Adrenal gland (tissue), 12 donors: ENCODE measurements around the gene SLC6A20. TPM values are rescaled to one million over a fixed set of nuclear protein-coding genes. Genes with fewer than 3 reads are reported as not detected.

Experiments used
- DNase-seq, 7 donors: peaks; one replicate each; pipeline ENCODE4 v3.0.0-alpha.2; 2019 to 2020
- H3K27ac ChIP-seq, 5 donors: fragments of 200-600 bp; sonication (generic) in 4 of 5; 1 replicate in 3 of 5; 2 replicates in 2 of 5; pipeline versions ENCODE4 v1.5.1 to v1.8.0; 2016 to 2020; ENCODE audit warnings: mild to moderate bottlenecking in 1 of 5
- H3K27me3 ChIP-seq: fragments of 200-600 bp; 2 replicates; pipeline ENCODE4 v1.8.0; 2021
- H3K36me3 ChIP-seq, 2 donors: fragments of 200-600 bp; replicated peaks in 1 of 2; 1 replicate in 1 of 2; 2 replicates in 1 of 2; pipeline versions ENCODE4 v1.5.1 to v1.8.0; 2018 to 2022
- H3K4me1 ChIP-seq, 2 donors: fragments of 200-600 bp; replicated peaks in 1 of 2; 1 replicate in 1 of 2; 2 replicates in 1 of 2; pipeline versions ENCODE4 v1.5.1 to v1.8.0; 2018 to 2021
- H3K4me3 ChIP-seq, 4 donors: fragments of 200-600 bp; sonication (generic) in 3 of 4; one replicate each; pipeline ENCODE4 v1.5.1; 2016 to 2018
- H3K9me3 ChIP-seq, 3 donors: fragments of 200-600 bp; sonication (generic) in 1 of 3; replicated peaks in 1 of 3; 1 replicate in 2 of 3; 2 replicates in 1 of 3; pipeline versions ENCODE4 v1.5.1 to v1.8.0; 2016 to 2021
- CTCF ChIP-seq, 6 experiments: fragments of 450-650 bp in 4 of 6; fragments of 200-600 bp in 2 of 6; sonication (generic) in 1 of 6; IDR thresholded peaks; 1 replicate in 5 of 6; 2 replicates in 1 of 6; pipeline versions ENCODE4 v1.5.1 to v1.8.0; 2016 to 2021; ENCODE audit warnings: antibody characterized with exemption in 6 of 6, mild to moderate bottlenecking in 2 of 6, moderate library complexity in 1 of 6
- POLR2A ChIP-seq, 2 donors: fragments of 450-650 bp; IDR thresholded peaks; one replicate each; pipeline ENCODE4 v1.6.1; 2017; ENCODE audit warnings: antibody characterized with exemption in 2 of 2, mild to moderate bottlenecking in 2 of 2, moderate library complexity in 1 of 2
- WGBS, 4 donors: extraction: QIAGEN DNeasy Blood & Tissue Kit in 2 of 4; methylation state at CpG; one replicate each; pipeline versions ENCODE4 v1.1.5 to v1.1.7; 2013 to 2017; 5-methylcytosine and 5-hydroxymethylcytosine counted together
- intact Hi-C, 2 donors: fragments of 100-400 bp; cut with DNase I; formaldehyde crosslinking; loops; one replicate each; pipeline versions ENCODE4 v1.14.1 to v1.15.0; 2022 to 2023
- polyA plus RNA-seq, 3 donors: library from polyadenylated mRNA; stranded (reverse); fragments of 200-250 nt in 2 of 3; fragments of 350-450 nt in 1 of 3; fragmentation: Illumina TruSeq in 1 of 3; extraction: RNeasy Lipid Tissue Mini Kit (QIAGEN cat#74804) in 1 of 3; gene quantifications; one replicate each; pipeline ENCODE4 v1.2.3, GENCODE V29; 2013 to 2014
- total RNA-seq, 9 donors: library from RNA; depleted of rRNA in 4 of 9; stranded (reverse); fragments of >200 nt in 4 of 9; fragments of 120-200 nt in 1 of 9; fragmentation: NEBNext Ultra II Directional in 1 of 9; extraction: Animal tissue kit (Norgen Biotek cat#: 25700) in 1 of 9; gene quantifications; one replicate each; pipeline versions ENCODE4 v1.1.0 to v1.2.4, GENCODE V29; 2013 to 2023
- donor health status: healthy with polysubstance abuse.
- donor health status: Bipolar disorder and iron deficiency.
- donor health status: DM: yes; HTN: yes; CAD: no.
- donor health status: DM: no; HTN: no; CAD: no.
- donor health status: DM: no; HTN: no; CAD: no.
- donor health status: DM: yes; HTN: yes; CAD: no.

Gene SLC6A20
- total and polyA plus RNA-seq, 12 donors = 0.07 to 0.52 (median 0.13) TPM; not detected in 7

GRCh38 chr3:45776611-45777010 lies 19.7 kb downstream of the SLC6A20 start:
- intact Hi-C loops = no loop called here
- WGBS, 4 donors = 67 to 82% (median 74%) methylated on average over 7 to 8 of the region's 8 CpGs
- peak in 2 of 7 donors; percentile 12 to 44 for DNase-seq
- no peak overlapping the region for H3K27ac ChIP-seq
- H3K36me3 ChIP-seq = no peaks in the 10 kb centered on the region
- no peak for TF ChIP-seq POLR2A (IDR thresholded peaks at IDR 0.05)
- TF ChIP-seq CTCF (IDR thresholded peaks at IDR 0.05) = no peak
- H3K9me3 ChIP-seq = no peaks in the 10 kb centered on the region
- H3K4me1 ChIP-seq = no peaks in the 10 kb centered on the region
- H3K27me3 ChIP-seq = no peaks in the 10 kb centered on the region
- no peak overlapping the region for H3K4me3 ChIP-seq

- 70 to 77% (median 73%) methylated on average over 2 to 3 of the region's 3 CpGs for WGBS, 4 donors
- intact Hi-C loops = no loop called here
- Histone ChIP-seq H3K27me3 (no peaks in the 10 kb centered on the region), H3K4me1 (no peaks in the 10 kb centered on the region), H3K36me3 (no peaks in the 10 kb centered on the region), H3K27ac (no peak overlapping the region), H3K9me3 (no peaks in the 10 kb centered on the region), H3K4me3 (no peak overlapping the region)
- no peak for DNase-seq
- TF ChIP-seq CTCF (IDR thresholded peaks at IDR 0.05) = no peak
- no peak for TF ChIP-seq POLR2A (IDR thresholded peaks at IDR 0.05)
These were observed 20.1 kb downstream of the SLC6A20 start for GRCh38 chr3:45776301-45776595.

GRCh38 chr3:45775571-45776300 lies 20.6 kb downstream of the SLC6A20 start:
- Histone ChIP-seq H3K4me1 (no peaks in the 10 kb centered on the region), H3K27ac (no peak overlapping the region), H3K9me3 (no peaks in the 10 kb centered on the region), H3K27me3 (no peaks in the 10 kb centered on the region), H3K4me3 (no peak overlapping the region), H3K36me3 (no peaks in the 10 kb centered on the region)
- intact Hi-C loops = no loop called here
- 82 to 87% (median 84%) methylated on average over 16 to 17 of the region's 17 CpGs for WGBS, 4 donors
- TF ChIP-seq POLR2A (IDR thresholded peaks at IDR 0.05) = no peak
- no peak for TF ChIP-seq CTCF (IDR thresholded peaks at IDR 0.05)
- DNase-seq = peak in 2 of 7 donors; percentile 5 to 30

GRCh38 chr3:45774581-45775521 lies 21.5 kb downstream of the SLC6A20 start:
- peak in 2 of 7 donors; percentile 1 to 24 for DNase-seq
- Histone ChIP-seq H3K36me3 (no peaks in the 10 kb centered on the region), H3K27me3 (no peaks in the 10 kb centered on the region), H3K9me3 (no peaks in the 10 kb centered on the region), H3K4me3 (no peak overlapping the region), H3K27ac (no peak overlapping the region), H3K4me1 (no peaks in the 10 kb centered on the region)
- intact Hi-C loops = no loop called here
- 71 to 75% (median 73%) methylated on average over 8 of the region's 8 CpGs for WGBS, 4 donors
- TF ChIP-seq CTCF (IDR thresholded peaks at IDR 0.05) (no peak), POLR2A (IDR thresholded peaks at IDR 0.05) (no peak)
